Ramos (cell line): ENCODE results near the gene DNTTIP2.

Experiments used
- in situ Hi-C: fragments of 300-500 bp; cut with MboI; formaldehyde crosslinking; loops from one replicate; pipeline ENCODE4 v1.14.3; 2022; ENCODE audit warnings: low sequenced_read_pairs; ENCODE audit not compliant: unreplicated experiment

Gene DNTTIP2

DNA sequence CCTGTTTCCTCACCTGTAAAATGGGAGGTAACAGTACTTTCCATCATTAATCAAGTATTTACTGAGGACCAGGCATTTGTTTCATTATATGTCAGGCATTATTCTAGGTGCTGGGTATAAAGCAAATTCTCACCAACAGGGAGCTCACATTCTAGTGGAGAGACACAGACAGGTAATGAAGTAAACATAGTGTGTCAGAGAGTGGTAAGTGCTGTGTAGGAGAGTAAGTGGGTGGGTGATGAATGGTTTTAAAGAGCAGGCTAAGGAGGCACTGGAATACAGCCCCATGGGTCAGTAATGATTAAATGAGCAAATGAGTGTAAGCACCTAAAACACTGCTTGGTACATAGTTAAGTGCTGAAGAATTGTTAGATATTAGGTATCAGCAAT is 60.4 kb downstream of the DNTTIP2 start:
- in situ Hi-C loops, result loop anchor here (5.0 kb wide), 1 partner anchor 186 kb away; no protein-coding TSS in a partner anchor

GRCh38 chr1:93817819-93818569 is 61.0 kb downstream of the DNTTIP2 start:
- in situ Hi-C loops, result loop anchor here (5.0 kb wide), 1 partner anchor 186 kb away; no protein-coding TSS in a partner anchor

- in situ Hi-C loops, result loop anchor here (5.0 kb wide), 1 partner anchor 185 kb away; no protein-coding TSS in a partner anchor
These were observed 61.9 kb downstream of the DNTTIP2 start for GRCh38 chr1:93816970-93817678.
